H9 (cell line): Measurements from ENCODE around the gene PGPEP1. TPM values are rescaled to one million over a fixed set of nuclear protein-coding genes. Genes with fewer than 3 reads are reported as not detected.

Experiments used
- DNase-seq: peaks from one replicate; pipeline ENCODE4 v3.0.0-alpha.2; 2017
- H2AFZ ChIP-seq: one replicate; pipeline ENCODE4 v1.6.1; 2013; ENCODE audit warnings: mild to moderate bottlenecking, low read length, control low read depth, moderate library complexity
- H2AK5ac ChIP-seq: 2 replicates; pipeline ENCODE4 v1.6.1; 2013; ENCODE audit warnings: low read length, control low read depth, mixed read lengths; ENCODE audit not compliant: insufficient read length
- H2BK120ac ChIP-seq: one replicate; pipeline ENCODE4 v1.6.1; 2013; ENCODE audit warnings: low read depth, mild to moderate bottlenecking, low read length, control low read depth, inconsistent platforms; ENCODE audit not compliant: poor library complexity, severe bottlenecking
- H2BK12ac ChIP-seq: 2 replicates; pipeline ENCODE4 v1.6.1; 2013; ENCODE audit warnings: low read length, control low read depth, mixed read lengths, low read depth; ENCODE audit not compliant: insufficient read length
- H2BK15ac ChIP-seq: 2 replicates; pipeline ENCODE4 v1.6.1; 2013; ENCODE audit warnings: low read depth, low read length, control low read depth
- H2BK20ac ChIP-seq: one replicate; pipeline ENCODE4 v1.6.1; 2013; ENCODE audit warnings: low read depth, mild to moderate bottlenecking, low read length, control low read depth, inconsistent platforms; ENCODE audit not compliant: poor library complexity, severe bottlenecking
- H2BK5ac ChIP-seq: 2 replicates; pipeline ENCODE4 v1.6.1; 2013; ENCODE audit warnings: low read length, control low read depth, mixed read lengths; ENCODE audit not compliant: insufficient read length
- H3K14ac ChIP-seq: 2 replicates; pipeline ENCODE4 v1.6.1; 2013; ENCODE audit warnings: low read length, control low read depth; ENCODE audit not compliant: insufficient read depth
- H3K18ac ChIP-seq: 2 replicates; pipeline ENCODE4 v1.6.1; 2013; ENCODE audit warnings: low read depth, mild to moderate bottlenecking, mixed read lengths, low read length, control low read depth; ENCODE audit not compliant: insufficient read length
- H3K23ac ChIP-seq: 2 replicates; pipeline ENCODE4 v1.6.1; 2013; ENCODE audit warnings: low read length, control low read depth, mixed read lengths, low read depth; ENCODE audit not compliant: insufficient read length
- H3K23me2 ChIP-seq: 2 replicates; pipeline ENCODE4 v1.6.1; 2013; ENCODE audit warnings: low read depth, mild to moderate bottlenecking, mixed read lengths, low read length, control low read depth; ENCODE audit not compliant: insufficient read length, poor library complexity, severe bottlenecking
- H3K27ac ChIP-seq: 2 replicates; pipeline ENCODE4 v1.5.1; 2013; ENCODE audit warnings: low read length, control low read depth, mixed read lengths, low read depth; ENCODE audit not compliant: insufficient read length
- H3K27me3 ChIP-seq: 2 replicates; pipeline ENCODE4 v1.6.1; 2013; ENCODE audit warnings: low read length, control low read depth, inconsistent platforms; ENCODE audit not compliant: insufficient read depth
- H3K4ac ChIP-seq: 2 replicates; pipeline ENCODE4 v1.6.1; 2013; ENCODE audit warnings: low read depth, mild to moderate bottlenecking, control low read depth, inconsistent platforms, low read length, moderate library complexity
- H3K4me1 ChIP-seq: 2 replicates; pipeline ENCODE4 v1.6.1; 2013; ENCODE audit warnings: low read length, control low read depth, inconsistent platforms; ENCODE audit not compliant: insufficient read depth
- H3K4me2 ChIP-seq: 2 replicates; pipeline ENCODE4 v1.6.1; 2013; ENCODE audit warnings: low read length, control low read depth, mixed read lengths; ENCODE audit not compliant: insufficient read length, insufficient read depth
- H3K56ac ChIP-seq: 2 replicates; pipeline ENCODE4 v1.6.1; 2013; ENCODE audit warnings: low read depth, mild to moderate bottlenecking, mixed read lengths, low read length, control low read depth; ENCODE audit not compliant: insufficient read length
- H3K79me1 ChIP-seq: 2 replicates; pipeline ENCODE4 v1.6.1; 2013; ENCODE audit warnings: low read depth, mild to moderate bottlenecking, moderate library complexity, low read length, control low read depth, inconsistent platforms; ENCODE audit not compliant: insufficient read depth, poor library complexity, severe bottlenecking
- H3K79me2 ChIP-seq: 2 replicates; pipeline ENCODE4 v1.6.1; 2013; ENCODE audit warnings: low read length, control low read depth, inconsistent platforms; ENCODE audit not compliant: insufficient read depth
- H3K9ac ChIP-seq: 2 replicates; pipeline ENCODE4 v1.6.1; 2013; ENCODE audit warnings: low read length, control low read depth, mixed read lengths; ENCODE audit not compliant: insufficient read length; ENCODE audit errors: extremely low read depth
- H3K9me3 ChIP-seq: one replicate; pipeline ENCODE4 v1.6.1; 2013; ENCODE audit warnings: low read depth, low read length, inconsistent platforms; ENCODE audit not compliant: control insufficient read depth
- H3T11ph ChIP-seq: one replicate; pipeline ENCODE4 v1.6.1; 2013; ENCODE audit warnings: mild to moderate bottlenecking, low read length, control low read depth, inconsistent platforms
- H4K20me1 ChIP-seq: one replicate; pipeline ENCODE4 v1.6.1; 2013; ENCODE audit not compliant: control insufficient read depth, insufficient read length, insufficient read depth
- H4K5ac ChIP-seq: 2 replicates; pipeline ENCODE4 v1.6.1; 2013; ENCODE audit warnings: low read depth, mild to moderate bottlenecking, mixed read lengths, low read length, control low read depth; ENCODE audit not compliant: insufficient read length
- H4K8ac ChIP-seq: replicated peaks from 2 replicates; pipeline ENCODE4 v1.6.1; 2013; ENCODE audit warnings: low read length, control low read depth, mixed read lengths, low read depth; ENCODE audit not compliant: insufficient read length
- H4K91ac ChIP-seq: 2 replicates; pipeline ENCODE4 v1.6.1; 2013; ENCODE audit warnings: low read depth, mild to moderate bottlenecking, moderate library complexity, mixed read lengths, low read length, control low read depth; ENCODE audit not compliant: insufficient read length
- H3K27ac Mint-ChIP-seq, 3 experiments: 2 replicates in 2 of 3; 3 replicates in 1 of 3; pipeline ENCODE4 v1.8.0; 2020 to 2021; ENCODE audit warnings: mixed read lengths in 3 of 3, mild to moderate bottlenecking in 1 of 3, moderate library complexity in 1 of 3
- H3K27me3 Mint-ChIP-seq: 2 replicates; pipeline ENCODE4 v1.8.0; 2021; ENCODE audit warnings: low read depth, mild to moderate bottlenecking, moderate library complexity, mixed read lengths
- H3K36me3 Mint-ChIP-seq, 3 experiments: 2 replicates in 2 of 3; 3 replicates in 1 of 3; pipeline ENCODE4 v1.8.0; 2020 to 2021; ENCODE audit warnings: low read depth in 3 of 3, mixed read lengths in 3 of 3; ENCODE audit not compliant: insufficient read depth in 1 of 3
- H3K4me1 Mint-ChIP-seq, 2 experiments: 2 replicates each; pipeline ENCODE4 v1.8.0; 2020; ENCODE audit warnings: mixed read lengths in 2 of 2
- H3K4me3 Mint-ChIP-seq, 2 experiments: 2 replicates in 1 of 2; 3 replicates in 1 of 2; pipeline ENCODE4 v1.8.0; 2020 to 2021; ENCODE audit warnings: mild to moderate bottlenecking in 2 of 2, mixed read lengths in 2 of 2, moderate library complexity in 1 of 2
- H3K9me3 Mint-ChIP-seq, 2 experiments: 2 replicates in 1 of 2; 3 replicates in 1 of 2; pipeline ENCODE4 v1.8.0; 2020; ENCODE audit warnings: mild to moderate bottlenecking in 2 of 2, mixed read lengths in 2 of 2, moderate library complexity in 1 of 2
- CTCF ChIP-seq: fragments of 200-600 bp; sonication (generic); conservative IDR thresholded peaks from 3 replicates; pipeline ENCODE4 v1.8.0; 2021; ENCODE audit warnings: antibody characterized with exemption, mild to moderate bottlenecking
- WGBS: extraction: QIAGEN DNeasy Blood & Tissue Kit; methylation state at CpG from one replicate; pipeline ENCODE4 v1.1.7; 2013; ENCODE audit warnings: missing lambda C conversion rate, low lambda C conversion rate, mixed read lengths; ENCODE audit not compliant: insufficient read length; ENCODE audit errors: extremely low coverage; 5-methylcytosine and 5-hydroxymethylcytosine counted together
- total RNA-seq: library from RNA; stranded (reverse); gene quantifications from 2 replicates; pipeline ENCODE4 v1.2.1, GENCODE V29; 2021

The PGPEP1 gene
- total RNA-seq, 1 experiment from 2014 or later = 64.8 TPM

GRCh38 chr19:18299654-18300053 lies 40.7 kb upstream of the PGPEP1 start:
- no peak for DNase-seq
- H4K8ac ChIP-seq = no peak overlapping the region
- H3K27ac Mint-ChIP-seq = no peak overlapping the region
- no peak overlapping the region for H2AK5ac ChIP-seq
- H2BK20ac ChIP-seq = no peak overlapping the region
- no peak overlapping the region for H4K91ac ChIP-seq
- H3K4me3 Mint-ChIP-seq = no peak overlapping the region
- no peak overlapping the region for H2BK15ac ChIP-seq
- no peak overlapping the region for H3K4ac ChIP-seq
- no peaks in the 10 kb centered on the region; a peak in 1 of 7 replicates for H3K36me3 Mint-ChIP-seq
- H2BK120ac ChIP-seq = no peak overlapping the region
- H3K27me3 ChIP-seq = no peaks in the 10 kb centered on the region
- no peaks in the 10 kb centered on the region; a peak in 1 of 5 replicates for H3K9me3 Mint-ChIP-seq
- H3K27me3 Mint-ChIP-seq = peaks cover 3% of the 10 kb centered on the region; the same call in 1 of the 2 replicates
- no peak overlapping the region for H3K23ac ChIP-seq
- no peak for TF ChIP-seq CTCF
- H4K20me1 ChIP-seq = no peaks in the 10 kb centered on the region
- no peak overlapping the region for H3K4me2 ChIP-seq
- no peak overlapping the region for H3K14ac ChIP-seq
- H3K4me1 Mint-ChIP-seq = peaks cover 15 to 24% of the 10 kb centered on the region in 2 experiments
- no peaks in the 10 kb centered on the region for H3K9me3 ChIP-seq
- H3K4me1 ChIP-seq = peaks cover 5% of the 10 kb centered on the region; the same call in 1 of the 2 replicates
- no peak overlapping the region for H2BK12ac ChIP-seq
- H4K5ac ChIP-seq = no peak overlapping the region
- no peak overlapping the region for H3K9ac ChIP-seq
- no peaks in the 10 kb centered on the region; the same call in 1 of the 2 replicates for H3K79me2 ChIP-seq
- no peak overlapping the region for H2AFZ ChIP-seq
- no peak overlapping the region for H3K27ac ChIP-seq
- no peaks in the 10 kb centered on the region for H3K79me1 ChIP-seq
- H3K23me2 ChIP-seq = peaks cover 3% of the 10 kb centered on the region
- H3K18ac ChIP-seq = no peak overlapping the region
- no CpG with 5 or more reads among the region's 9 CpGs for WGBS
- no peak overlapping the region for H3K56ac ChIP-seq
- no peak overlapping the region for H2BK5ac ChIP-seq
- no peak overlapping the region for H3T11ph ChIP-seq
